HepG2 (cell line): ENCODE data around the gene SERTAD2. TPM values are rescaled to one million over a fixed set of nuclear protein-coding genes. Genes with fewer than 3 reads are reported as not detected.

Experiments used
- ATRX ChIP-seq: sonication (generic); formaldehyde crosslinking; IDR thresholded peaks from 2 replicates; pipeline ENCODE4 v1.4.0; 2020; ENCODE audit warnings: missing genetic modification reagents, borderline replicate concordance
- CBX5 ChIP-seq: sonication (generic); formaldehyde crosslinking; IDR thresholded peaks from 2 replicates; pipeline ENCODE4 v1.4.0; 2020; ENCODE audit warnings: missing genetic modification reagents, borderline replicate concordance
- HDAC1 ChIP-seq: sonication (generic); formaldehyde crosslinking; IDR thresholded peaks from 2 replicates; pipeline ENCODE4 v1.5.1; 2020; ENCODE audit warnings: mild to moderate bottlenecking, missing genetic modification reagents
- HNRNPH1 ChIP-seq: fragments of 200-400 bp; formaldehyde crosslinking; optimal IDR thresholded peaks from 2 replicates; pipeline ENCODE3; 2017; ENCODE audit warnings: mild to moderate bottlenecking, low read depth, low read length
- MTF2 ChIP-seq: sonication (generic); formaldehyde crosslinking; IDR thresholded peaks from 2 replicates; pipeline ENCODE4 v1.5.0; 2020; ENCODE audit warnings: missing genetic modification reagents, borderline replicate concordance
- PCBP1 ChIP-seq: fragments of 200-400 bp; formaldehyde crosslinking; IDR thresholded peaks from 2 replicates; pipeline ENCODE4 v1.6.1; 2017; ENCODE audit warnings: mild to moderate bottlenecking, low read depth, low read length, borderline replicate concordance
- RBM39 ChIP-seq: fragments of 200-400 bp; formaldehyde crosslinking; IDR thresholded peaks from one replicate; pipeline ENCODE4 v1.6.1; 2018; ENCODE audit warnings: antibody characterized with exemption, mild to moderate bottlenecking, low read depth, low read length; ENCODE audit not compliant: poor library complexity, severe bottlenecking
- RFX3 ChIP-seq: IDR thresholded peaks from 2 replicates; pipeline ENCODE4 v1.6.1; 2016; ENCODE audit warnings: missing biosample characterization, missing genetic modification reagents
- TBP ChIP-seq: sonication (generic); formaldehyde crosslinking; IDR thresholded peaks from 2 replicates; pipeline ENCODE4 v1.5.0; 2020; ENCODE audit warnings: missing genetic modification reagents
- TP53 ChIP-seq: sonication (generic); formaldehyde crosslinking; conservative IDR thresholded peaks from 2 replicates; pipeline ENCODE4 v1.4.0; 2020; ENCODE audit warnings: missing genetic modification reagents
- TRIM24 ChIP-seq: sonication (generic); formaldehyde crosslinking; IDR thresholded peaks from 2 replicates; pipeline ENCODE4 v1.8.0; 2022; ENCODE audit warnings: mild to moderate bottlenecking, missing genetic modification reagents
- WIZ ChIP-seq: sonication (generic); formaldehyde crosslinking; IDR thresholded peaks from 2 replicates; pipeline ENCODE4 v1.5.1; 2020; ENCODE audit warnings: mild to moderate bottlenecking, missing genetic modification reagents
- ZFP37 ChIP-seq: sonication (generic); formaldehyde crosslinking; IDR thresholded peaks from 2 replicates; pipeline ENCODE4 v1.4.0; 2020; ENCODE audit warnings: missing genetic modification reagents, borderline replicate concordance
- ZKSCAN1 ChIP-seq: fragments of 150-350 bp; IDR thresholded peaks from 2 replicates; pipeline ENCODE4 v1.6.1; 2014; ENCODE audit warnings: low read length
- ZNF205 ChIP-seq: IDR thresholded peaks from 2 replicates; pipeline ENCODE4 v1.6.1; 2018; ENCODE audit warnings: missing biosample characterization, missing genetic modification reagents
- ZNF274 ChIP-seq: sonication (generic); formaldehyde crosslinking; IDR thresholded peaks from 2 replicates; pipeline ENCODE4 v1.5.1; 2020; ENCODE audit warnings: mild to moderate bottlenecking, missing genetic modification reagents
- ZNF3 ChIP-seq: IDR thresholded peaks from 2 replicates; pipeline ENCODE4 v1.7.0; 2017; ENCODE audit warnings: inconsistent platforms
- ZNF33A ChIP-seq: sonication (generic); formaldehyde crosslinking; IDR thresholded peaks from 2 replicates; pipeline ENCODE4 v1.5.1; 2020; ENCODE audit warnings: missing genetic modification reagents, mild to moderate bottlenecking, moderate library complexity, borderline replicate concordance
- ZNF432 ChIP-seq: sonication (generic); formaldehyde crosslinking; IDR thresholded peaks from 2 replicates; pipeline ENCODE4 v1.5.0; 2020; ENCODE audit warnings: missing genetic modification reagents, mild to moderate bottlenecking, borderline replicate concordance
- ZNF547 ChIP-seq: sonication (generic); formaldehyde crosslinking; IDR thresholded peaks from 2 replicates; pipeline ENCODE4 v1.5.1; 2020; ENCODE audit warnings: mild to moderate bottlenecking, missing genetic modification reagents
- ZNF598 ChIP-seq: sonication (generic); formaldehyde crosslinking; IDR thresholded peaks from 2 replicates; pipeline ENCODE4 v1.5.1; 2020; ENCODE audit warnings: mild to moderate bottlenecking, missing genetic modification reagents, borderline replicate concordance
- polyA plus RNA-seq, 8 experiments: library from polyadenylated mRNA; depleted of rRNA in 3 of 8; stranded (reverse) in 7 of 8; unstranded in 1 of 8; fragments of >200 nt; fragmentation: Illumina TruSeq in 4 of 8; extraction: Trizol in 4 of 8; gene quantifications; 2 replicates each; pipeline versions ENCODE4 v1.2.1 to v1.2.3, GENCODE V29; 2011 to 2016; ENCODE audit warnings: low read depth in 4 of 8, missing spikeins in 1 of 8, mixed read lengths in 1 of 8; ENCODE audit not compliant: insufficient read depth in 1 of 8
- total RNA-seq, 5 experiments: library from RNA; depleted of rRNA; stranded (reverse); fragments of >200 nt; fragmentation: Illumina TruSeq; extraction: Trizol; gene quantifications; 2 replicates each; pipeline ENCODE4 v1.2.3, GENCODE V29; 2016; ENCODE audit warnings: low read depth in 1 of 5
- TF ChIP-seq, protein P1 (sequence below): sonication (generic); formaldehyde crosslinking; IDR thresholded peaks from 2 replicates; pipeline ENCODE4 v1.8.0; 2022; ENCODE audit warnings: mild to moderate bottlenecking, missing genetic modification reagents, borderline replicate concordance
- TF ChIP-seq, protein P2 (sequence below): sonication (generic); formaldehyde crosslinking; IDR thresholded peaks from 2 replicates; pipeline ENCODE4 v1.4.0; 2020; ENCODE audit warnings: missing genetic modification reagents, mild to moderate bottlenecking, borderline replicate concordance
- TF ChIP-seq, protein P3 (sequence below): sonication (generic); formaldehyde crosslinking; IDR thresholded peaks from 2 replicates; pipeline ENCODE4 v1.5.1; 2020; ENCODE audit warnings: mild to moderate bottlenecking, missing genetic modification reagents
- TF ChIP-seq, protein P4 (sequence below): sonication (generic); formaldehyde crosslinking; IDR thresholded peaks from 2 replicates; pipeline ENCODE4 v1.4.0; 2020; ENCODE audit warnings: mild to moderate bottlenecking, missing genetic modification reagents

The SERTAD2 gene
- total and polyA plus RNA-seq, 2 of the 13 experiments (the other 11 are each of a cell fraction or from before 2014, with no cell fraction given), result 6.7 to 22.6 TPM

DNA sequence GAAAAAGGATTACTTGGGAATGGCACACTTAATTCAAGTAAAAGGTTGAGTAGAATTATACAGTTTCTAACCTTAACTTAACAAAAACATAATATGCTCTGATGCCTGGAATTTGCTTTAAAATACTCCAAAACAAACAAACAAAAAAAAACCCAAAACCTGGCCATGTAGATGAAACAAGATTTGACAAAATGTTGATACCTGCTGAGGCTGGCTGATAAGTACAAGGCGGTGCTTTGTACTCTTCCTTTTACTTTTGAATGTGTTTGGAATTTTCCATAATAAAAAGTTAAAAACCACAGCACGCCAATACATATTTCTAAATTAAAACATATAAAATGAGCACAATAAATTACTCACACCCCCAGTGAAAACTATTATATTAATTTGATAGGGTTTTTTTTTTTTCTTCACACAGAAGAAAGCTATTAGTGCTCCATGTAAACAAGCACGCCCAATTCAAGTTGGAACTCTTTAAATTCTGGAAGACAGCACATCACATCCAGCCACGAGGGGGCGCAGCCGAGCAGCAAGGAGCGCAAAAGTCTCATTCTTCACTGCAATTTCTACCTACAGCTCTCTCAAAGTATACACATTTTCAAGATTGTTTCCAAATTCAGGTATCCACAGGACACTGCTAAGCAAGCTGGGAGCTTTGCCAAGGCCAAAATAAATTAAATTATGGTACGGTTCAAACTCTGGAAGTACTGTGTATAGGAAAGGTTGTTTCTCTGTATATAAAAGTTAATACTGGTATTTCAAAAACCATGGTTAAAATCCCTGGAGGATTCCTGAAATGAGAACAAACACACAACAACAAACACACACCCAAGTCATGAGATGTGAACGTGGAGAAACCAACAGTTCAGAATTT, 7.5 kb downstream of the SERTAD2 start (continued):
- no peak for TF ChIP-seq PCBP1
- TF ChIP-seq, protein P1, sequence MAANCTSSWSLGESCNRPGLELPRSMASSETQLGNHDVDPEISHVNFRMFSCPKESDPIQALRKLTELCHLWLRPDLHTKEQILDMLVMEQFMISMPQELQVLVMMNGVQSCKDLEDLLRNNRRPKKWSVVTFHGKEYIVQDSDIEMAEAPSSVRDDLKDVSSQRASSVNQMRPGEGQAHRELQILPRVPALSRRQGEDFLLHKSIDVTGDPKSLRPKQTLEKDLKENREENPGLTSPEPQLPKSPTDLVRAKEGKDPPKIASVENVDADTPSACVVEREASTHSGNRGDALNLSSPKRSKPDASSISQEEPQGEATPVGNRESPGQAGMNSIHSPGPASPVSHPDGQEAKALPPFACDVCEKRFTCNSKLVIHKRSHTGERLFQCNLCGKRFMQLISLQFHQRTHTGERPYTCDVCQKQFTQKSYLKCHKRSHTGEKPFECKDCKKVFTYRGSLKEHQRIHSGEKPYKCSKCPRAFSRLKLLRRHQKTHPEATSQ (CRISPR knock-in tag), result no peak
- no peak for TF ChIP-seq TP53 (CRISPR knock-in tag)
- no peak for TF ChIP-seq HDAC1 (CRISPR knock-in tag)
- TF ChIP-seq, protein P2, sequence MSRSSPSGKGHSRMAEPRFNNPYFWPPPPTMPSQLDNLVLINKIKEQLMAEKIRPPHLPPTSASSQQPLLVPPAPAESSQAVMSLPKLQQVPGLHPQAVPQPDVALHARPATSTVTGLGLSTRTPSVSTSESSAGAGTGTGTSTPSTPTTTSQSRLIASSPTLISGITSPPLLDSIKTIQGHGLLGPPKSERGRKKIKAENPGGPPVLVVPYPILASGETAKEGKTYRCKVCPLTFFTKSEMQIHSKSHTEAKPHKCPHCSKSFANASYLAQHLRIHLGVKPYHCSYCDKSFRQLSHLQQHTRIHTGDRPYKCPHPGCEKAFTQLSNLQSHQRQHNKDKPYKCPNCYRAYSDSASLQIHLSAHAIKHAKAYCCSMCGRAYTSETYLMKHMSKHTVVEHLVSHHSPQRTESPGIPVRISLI (CRISPR knock-in tag), result no peak
- no peak for TF ChIP-seq ZNF274 (CRISPR knock-in tag)
- no peak for TF ChIP-seq ZNF33A (CRISPR knock-in tag)
- TF ChIP-seq MTF2 (CRISPR knock-in tag), result no peak
- no peak for TF ChIP-seq ATRX (CRISPR knock-in tag)
- TF ChIP-seq ZNF3, result no peak
- TF ChIP-seq ZFP37, result no peak
- no peak for TF ChIP-seq RBM39
- TF ChIP-seq HNRNPH1, result no peak
- TF ChIP-seq TRIM24 (CRISPR knock-in tag), result no peak
- peak; percentile 82 for TF ChIP-seq ZNF205 (CRISPR knock-in tag)
- no peak for TF ChIP-seq ZNF432 (CRISPR knock-in tag)
- TF ChIP-seq, protein P3, sequence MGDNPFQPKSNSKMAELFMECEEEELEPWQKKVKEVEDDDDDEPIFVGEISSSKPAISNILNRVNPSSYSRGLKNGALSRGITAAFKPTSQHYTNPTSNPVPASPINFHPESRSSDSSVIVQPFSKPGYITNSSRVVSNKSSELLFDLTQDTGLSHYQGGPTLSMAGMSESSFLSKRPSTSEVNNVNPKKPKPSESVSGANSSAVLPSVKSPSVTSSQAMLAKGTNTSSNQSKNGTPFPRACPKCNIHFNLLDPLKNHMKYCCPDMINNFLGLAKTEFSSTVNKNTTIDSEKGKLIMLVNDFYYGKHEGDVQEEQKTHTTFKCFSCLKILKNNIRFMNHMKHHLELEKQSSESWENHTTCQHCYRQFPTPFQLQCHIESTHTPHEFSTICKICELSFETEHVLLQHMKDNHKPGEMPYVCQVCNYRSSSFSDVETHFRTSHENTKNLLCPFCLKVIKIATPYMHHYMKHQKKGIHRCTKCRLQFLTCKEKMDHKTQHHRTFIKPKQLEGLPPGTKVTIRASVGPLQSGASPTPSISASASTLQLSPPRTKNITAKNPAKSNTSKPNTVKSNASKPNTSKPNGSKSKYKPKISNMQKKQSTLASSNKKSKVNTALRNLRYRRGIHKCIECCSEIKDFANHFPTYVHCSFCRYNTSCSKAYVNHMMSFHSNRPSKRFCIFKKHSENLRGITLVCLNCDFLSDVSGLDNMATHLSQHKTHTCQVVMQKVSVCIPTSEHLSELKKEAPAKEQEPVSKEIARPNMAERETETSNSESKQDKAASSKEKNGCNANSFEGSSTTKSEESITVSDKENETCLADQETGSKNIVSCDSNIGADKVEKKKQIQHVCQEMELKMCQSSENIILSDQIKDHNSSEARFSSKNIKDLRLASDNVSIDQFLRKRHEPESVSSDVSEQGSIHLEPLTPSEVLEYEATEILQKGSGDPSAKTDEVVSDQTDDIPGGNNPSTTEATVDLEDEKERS (CRISPR knock-in tag), result no peak
- no peak for TF ChIP-seq WIZ (CRISPR knock-in tag)
- TF ChIP-seq TBP (CRISPR knock-in tag), result no peak
- TF ChIP-seq ZKSCAN1, result no peak
- TF ChIP-seq, protein P4, sequence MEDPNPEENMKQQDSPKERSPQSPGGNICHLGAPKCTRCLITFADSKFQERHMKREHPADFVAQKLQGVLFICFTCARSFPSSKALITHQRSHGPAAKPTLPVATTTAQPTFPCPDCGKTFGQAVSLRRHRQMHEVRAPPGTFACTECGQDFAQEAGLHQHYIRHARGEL, result no peak
- no peak for TF ChIP-seq ZNF547 (CRISPR knock-in tag)
- no peak for TF ChIP-seq CBX5 (CRISPR knock-in tag)
- no peak for TF ChIP-seq RFX3 (CRISPR knock-in tag)
- TF ChIP-seq ZNF598 (CRISPR knock-in tag), result no peak
